Stomach smooth muscle (tissue), 2 donors: ENCODE measurements around the gene MTPN.

Source experiments
- H3K27ac ChIP-seq: one replicate; pipeline ENCODE4 v1.7.0; 2013; ENCODE audit warnings: mild to moderate bottlenecking, low read length, inconsistent platforms
- H3K27me3 ChIP-seq, 2 donors: one replicate each; pipeline ENCODE4 v1.7.0; 2013; ENCODE audit warnings: low read length in 2 of 2; ENCODE audit not compliant: insufficient read depth in 2 of 2, control insufficient read depth in 1 of 2
- H3K36me3 ChIP-seq, 2 donors: one replicate each; pipeline ENCODE4 v1.7.0; 2013; ENCODE audit warnings: low read length in 2 of 2; ENCODE audit not compliant: control insufficient read depth in 2 of 2, insufficient read depth in 2 of 2
- H3K4me1 ChIP-seq: one replicate; pipeline ENCODE4 v1.7.0; 2013; ENCODE audit warnings: low read length; ENCODE audit not compliant: control insufficient read depth, insufficient read depth
- H3K4me3 ChIP-seq, 2 donors: one replicate each; pipeline ENCODE4 v1.7.0; 2013; ENCODE audit warnings: low read length in 2 of 2
- H3K9ac ChIP-seq, 2 donors: one replicate each; pipeline ENCODE4 v1.7.0; 2013; ENCODE audit warnings: low read length in 2 of 2, mild to moderate bottlenecking in 1 of 2
- H3K9me3 ChIP-seq, 2 donors: one replicate each; pipeline ENCODE4 v1.7.0; 2013; ENCODE audit warnings: low read length in 2 of 2; ENCODE audit not compliant: control insufficient read depth in 2 of 2
- donor health status: healthy.
- donor health status: Pancreatic carcinoma.

MTPN gene

GRCh38 chr7:135938563-135938962 lies 38.6 kb downstream of the MTPN start:
- Histone ChIP-seq H3K4me3 (no peak overlapping the region), H3K27ac (no peak overlapping the region), H3K9ac (no peak overlapping the region), H3K9me3 (no peaks in the 10 kb centered on the region), H3K4me1 (no peaks in the 10 kb centered on the region), H3K36me3 (no peaks in the 10 kb centered on the region), H3K27me3 (no peaks in the 10 kb centered on the region)

DNA sequence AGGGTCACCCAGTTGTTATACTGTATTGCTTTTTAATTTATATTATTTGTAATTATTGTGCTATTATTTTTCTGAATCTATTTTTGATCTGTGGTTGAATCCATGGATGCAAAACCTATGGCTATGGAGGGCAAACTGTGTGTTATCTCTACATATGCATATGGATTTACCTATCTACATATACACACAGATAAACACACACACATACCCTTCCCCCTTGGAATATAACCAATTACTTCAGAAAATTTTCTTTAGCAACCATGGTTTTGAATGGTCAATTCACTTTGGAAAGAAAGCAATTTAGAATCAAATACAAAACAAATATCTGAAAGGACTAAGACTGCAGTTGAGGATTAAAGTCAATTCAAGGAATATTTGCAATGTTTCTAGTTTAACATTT lies 39.1 kb downstream of the MTPN start:
- Histone ChIP-seq H3K4me3 (no peak overlapping the region), H3K9ac (no peak overlapping the region), H3K27ac (no peak overlapping the region), H3K27me3 (no peaks in the 10 kb centered on the region), H3K36me3 (no peaks in the 10 kb centered on the region), H3K9me3 (no peaks in the 10 kb centered on the region), H3K4me1 (no peaks in the 10 kb centered on the region)

DNA sequence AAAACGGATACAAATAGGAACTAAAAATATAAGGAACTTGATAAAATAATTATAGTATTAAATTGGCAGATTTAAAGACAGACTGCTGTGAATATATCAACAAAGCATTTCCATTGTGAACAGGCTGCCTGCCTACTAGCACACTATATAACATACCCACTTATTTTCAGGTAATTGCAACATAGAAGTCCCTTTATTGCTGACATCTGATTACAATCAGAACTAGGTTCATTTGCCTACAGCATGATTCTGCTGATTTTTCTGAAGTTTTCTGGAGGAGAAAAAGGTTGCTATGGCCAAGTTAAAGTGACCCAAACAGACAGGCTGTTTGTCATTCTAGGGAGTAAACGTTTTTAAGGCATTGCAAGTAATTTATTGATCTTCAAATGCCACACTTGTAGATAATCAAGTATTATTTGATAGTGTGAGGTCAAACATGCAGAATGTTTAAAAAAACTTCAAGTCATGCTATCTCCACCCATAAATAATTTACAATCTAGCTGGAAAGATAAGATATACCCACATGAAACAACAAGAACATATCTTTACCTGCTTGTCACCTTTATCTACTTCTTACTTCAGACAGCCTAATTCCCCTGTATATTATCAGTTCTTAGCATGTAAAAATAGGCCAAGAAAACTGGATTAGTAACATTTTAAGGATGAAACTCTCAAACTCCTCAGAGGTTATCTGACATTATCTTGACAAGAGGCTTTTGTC lies 40.5 kb downstream of the MTPN start:
- no peaks in the 10 kb centered on the region for H3K4me1 ChIP-seq

GRCh38 chr7:135934651-135935050 lies 42.5 kb downstream of the MTPN start:
- H3K36me3 ChIP-seq, result no peaks in the 10 kb centered on the region
- no peak overlapping the region for H3K9ac ChIP-seq
- no peaks in the 10 kb centered on the region for H3K9me3 ChIP-seq
- H3K27ac ChIP-seq, result no peak overlapping the region
- no peak overlapping the region for H3K4me3 ChIP-seq
- H3K4me1 ChIP-seq, result peaks cover 6% of the 10 kb centered on the region
- no peaks in the 10 kb centered on the region for H3K27me3 ChIP-seq

More for the DNA sequence above, 40.5 kb downstream of the MTPN start:
- no peak overlapping the region for H3K9ac ChIP-seq
- H3K36me3 ChIP-seq, result no peaks in the 10 kb centered on the region
- H3K27me3 ChIP-seq, result no peaks in the 10 kb centered on the region
- H3K9me3 ChIP-seq, result no peaks in the 10 kb centered on the region
- no peak overlapping the region for H3K4me3 ChIP-seq
- no peak overlapping the region for H3K27ac ChIP-seq

- H3K27ac ChIP-seq, result no peak overlapping the region
- no peak overlapping the region for H3K9ac ChIP-seq
- no peaks in the 10 kb centered on the region for H3K27me3 ChIP-seq
- H3K9me3 ChIP-seq, result no peaks in the 10 kb centered on the region
- no peaks in the 10 kb centered on the region for H3K36me3 ChIP-seq
- peaks cover 7% of the 10 kb centered on the region for H3K4me1 ChIP-seq
- no peak overlapping the region for H3K4me3 ChIP-seq
Observed at GRCh38 chr7:135933509-135934188, 43.5 kb downstream of the MTPN start.

DNA sequence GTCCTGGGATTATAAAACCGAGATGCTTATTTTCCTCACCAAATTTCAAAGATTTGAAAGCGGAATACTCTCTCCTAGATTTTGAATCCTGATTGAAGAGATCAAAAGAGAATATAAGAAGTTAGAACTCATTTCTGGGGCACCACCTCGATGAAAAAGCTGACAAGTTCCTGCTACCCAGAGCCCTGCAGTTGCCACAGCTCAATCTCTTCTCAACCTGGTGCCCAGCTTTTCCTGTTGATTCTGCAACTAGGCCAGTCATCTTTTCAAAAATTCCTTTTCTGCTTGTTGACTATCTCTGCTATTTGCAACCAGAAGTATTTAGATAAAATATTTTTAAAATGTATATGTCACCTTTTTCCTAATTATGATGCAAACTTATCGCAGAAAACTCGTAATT lies 45.0 kb downstream of the MTPN start:
- Histone ChIP-seq H3K9me3 (no peaks in the 10 kb centered on the region), H3K9ac (no peak overlapping the region), H3K4me3 (no peak overlapping the region), H3K27me3 (no peaks in the 10 kb centered on the region), H3K4me1 (peaks cover 7% of the 10 kb centered on the region), H3K36me3 (no peaks in the 10 kb centered on the region), H3K27ac (no peak overlapping the region)

DNA sequence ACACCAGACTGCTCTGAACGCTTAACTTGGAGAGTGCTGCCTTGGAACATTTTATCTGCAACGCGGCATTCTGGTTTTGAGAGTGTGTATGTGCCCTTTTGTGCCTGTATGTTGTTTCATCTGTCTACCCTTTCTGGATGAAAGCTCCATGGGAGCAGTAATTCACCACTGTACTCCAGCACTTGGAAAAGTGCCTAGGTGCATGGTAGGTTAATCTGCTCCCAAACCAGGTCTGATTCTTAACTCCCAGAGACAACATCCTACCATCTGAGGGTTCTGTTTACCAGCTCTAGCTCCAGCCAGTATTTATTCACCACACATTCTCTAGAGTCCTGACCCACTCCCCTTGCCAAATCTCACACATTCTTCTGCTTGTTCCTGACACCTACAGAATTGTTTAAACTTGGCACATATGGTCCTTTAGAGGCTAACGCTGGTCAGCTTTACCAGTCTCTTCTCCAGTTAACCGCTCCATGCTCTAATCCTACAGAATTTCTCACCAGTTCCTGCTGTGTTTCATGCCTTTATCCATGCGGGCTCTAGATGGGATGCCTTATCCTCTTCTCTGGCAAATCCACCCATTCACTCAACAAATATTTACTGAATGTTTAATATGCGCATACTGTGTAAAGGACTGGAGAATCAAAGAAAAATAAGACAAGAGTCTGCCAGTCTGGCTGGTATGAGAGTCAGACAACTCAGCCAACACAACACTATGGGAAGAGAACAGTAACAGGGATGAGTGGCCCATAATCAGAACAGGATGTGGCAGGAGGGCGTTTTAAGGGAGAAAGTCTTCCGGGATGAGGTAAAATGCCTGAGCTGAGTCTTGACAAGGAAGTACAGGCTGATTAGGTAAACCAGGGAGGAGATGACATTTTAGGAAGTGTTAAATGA lies 46.3 kb downstream of the MTPN start:
- Histone ChIP-seq H3K27me3 (no peaks in the 10 kb centered on the region), H3K4me3 (peak overlapping the region in 1 of 2 donors; percentile 10), H3K27ac (peak overlapping the region; percentile 38), H3K9me3 (no peaks in the 10 kb centered on the region), H3K4me1 (peaks cover 7% of the 10 kb centered on the region), H3K9ac (no peak overlapping the region), H3K36me3 (no peaks in the 10 kb centered on the region)

DNA sequence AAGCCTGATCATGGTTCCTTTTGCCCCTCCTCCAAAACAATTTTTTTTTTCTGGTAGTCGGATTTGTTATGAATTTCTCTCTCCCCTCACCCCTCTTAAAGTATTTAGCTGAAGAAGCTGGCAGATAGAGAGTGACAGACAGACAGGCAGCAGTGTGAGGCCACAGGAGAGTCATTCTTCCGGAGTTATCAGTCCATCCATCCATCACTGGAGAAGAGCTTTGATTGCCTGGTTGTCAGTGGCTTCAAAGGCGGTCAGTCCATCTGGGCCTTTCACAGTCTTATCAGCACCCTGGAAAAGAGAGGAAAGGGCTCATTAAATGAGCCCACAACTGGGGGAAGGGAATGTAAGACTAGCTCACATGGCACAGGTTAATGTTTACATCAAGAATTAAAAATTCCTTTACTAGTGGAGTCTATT lies 47.4 kb downstream of the MTPN start:
- H3K27me3 ChIP-seq, result no peaks in the 10 kb centered on the region
- H3K36me3 ChIP-seq, result no peaks in the 10 kb centered on the region
- H3K9me3 ChIP-seq, result no peaks in the 10 kb centered on the region
- H3K4me1 ChIP-seq, result peaks cover 7% of the 10 kb centered on the region
- no peak overlapping the region for H3K27ac ChIP-seq
- no peak overlapping the region for H3K9ac ChIP-seq
- no peak overlapping the region for H3K4me3 ChIP-seq

DNA sequence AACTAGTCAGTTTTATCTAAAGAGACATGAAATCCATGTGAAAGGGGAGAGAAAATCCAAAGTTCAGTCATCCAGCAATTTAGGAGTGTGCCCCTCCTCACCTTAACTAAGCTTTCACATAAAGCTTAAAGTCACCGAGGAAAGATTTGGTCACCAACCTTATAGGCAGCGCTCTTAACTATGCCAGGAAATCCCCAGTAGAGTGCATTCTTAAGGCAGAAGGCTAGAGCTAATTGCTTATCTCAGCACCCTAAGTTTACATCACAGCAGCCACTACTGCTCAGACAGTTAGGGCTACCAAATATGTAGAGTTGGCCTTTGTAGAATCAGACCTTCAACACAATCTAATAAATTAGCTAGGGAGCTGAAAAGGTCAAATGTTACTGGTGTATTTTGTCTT lies 47.9 kb downstream of the MTPN start:
- H3K36me3 ChIP-seq, result no peaks in the 10 kb centered on the region
- H3K4me3 ChIP-seq, result no peak overlapping the region
- no peaks in the 10 kb centered on the region for H3K9me3 ChIP-seq
- H3K4me1 ChIP-seq, result peaks cover 7% of the 10 kb centered on the region
- no peak overlapping the region for H3K27ac ChIP-seq
- H3K27me3 ChIP-seq, result no peaks in the 10 kb centered on the region
- H3K9ac ChIP-seq, result no peak overlapping the region

DNA sequence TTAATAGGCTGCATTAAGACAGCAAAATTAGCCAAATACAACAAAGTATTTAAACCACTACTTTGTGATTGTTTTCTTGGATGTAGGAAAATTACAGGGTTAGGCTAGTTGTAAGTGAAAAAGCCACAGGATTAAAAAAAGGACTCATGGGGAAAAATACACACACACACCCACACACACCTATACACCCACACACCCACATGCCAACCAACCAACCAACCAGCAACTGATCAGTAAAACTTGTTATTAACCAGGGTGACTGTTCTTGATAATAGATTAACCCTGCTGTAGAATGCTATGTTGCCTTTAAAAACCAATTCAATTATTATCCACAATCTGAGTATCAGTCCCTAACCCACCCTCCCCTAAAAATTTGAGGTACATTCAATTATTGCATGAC lies 49.0 kb downstream of the MTPN start:
- no peak overlapping the region for H3K9ac ChIP-seq
- H3K27me3 ChIP-seq, result no peaks in the 10 kb centered on the region
- no peaks in the 10 kb centered on the region for H3K9me3 ChIP-seq
- no peaks in the 10 kb centered on the region for H3K36me3 ChIP-seq
- no peak overlapping the region for H3K27ac ChIP-seq
- peaks cover 7% of the 10 kb centered on the region for H3K4me1 ChIP-seq
- no peak overlapping the region for H3K4me3 ChIP-seq
